GM18873 (cell line): Measurements from ENCODE around the gene SYT4.

ENCODE experiments used
- ATAC-seq: cut with Tn5 transposase; IDR thresholded peaks from one replicate; pipeline ENCODE4 v1.9.1; 2021; ENCODE audit warnings: mild to moderate bottlenecking, moderate library complexity, moderate number of reproducible peaks; ENCODE audit not compliant: unreplicated experiment, low FRiP score

The SYT4 gene

DNA sequence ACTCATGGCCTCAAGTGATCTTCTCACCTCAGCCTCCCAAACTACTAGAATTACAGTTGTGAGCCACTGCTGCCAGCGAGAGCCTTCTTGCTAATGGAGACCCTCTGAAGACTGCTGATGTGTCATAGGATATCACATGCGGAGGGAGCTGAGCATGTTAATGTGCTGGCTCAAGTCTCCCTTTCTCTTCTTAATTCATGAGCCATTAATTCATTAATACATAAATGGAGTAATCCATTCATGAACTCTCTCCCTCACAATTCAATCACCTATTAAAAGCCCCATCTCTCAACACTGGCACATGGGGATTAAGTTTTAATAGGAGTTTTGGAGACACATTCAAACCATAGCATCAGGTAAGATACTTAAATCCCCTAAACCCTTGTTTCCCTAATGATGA is 54.8 kb downstream of the SYT4 start:
- ATAC-seq: no peak

DNA sequence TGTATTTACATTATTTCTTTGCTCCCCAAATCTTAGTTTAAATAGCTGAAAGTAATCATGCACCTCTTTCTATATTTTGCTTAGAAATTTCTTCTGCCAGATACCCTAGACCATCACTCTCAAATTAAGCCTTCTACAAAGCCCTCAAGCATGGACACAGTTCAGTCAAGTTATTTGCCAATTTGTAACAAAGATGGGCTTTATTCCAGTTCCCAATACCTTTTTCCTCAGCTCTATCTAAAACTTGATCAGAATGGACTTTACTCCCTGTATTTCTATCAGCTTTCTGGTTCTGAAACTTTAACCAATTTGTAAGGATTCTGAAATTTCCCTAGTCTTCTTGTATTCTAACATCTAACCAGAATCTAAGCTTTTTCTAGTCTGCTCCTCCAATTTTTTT is 56.6 kb downstream of the SYT4 start:
- no peak for ATAC-seq
